Fibroblast of the aortic adventitia (primary cell): Measurements from ENCODE around the gene LMO3. TPM values are rescaled to one million over a fixed set of nuclear protein-coding genes. Genes with fewer than 3 reads are reported as not detected.

Experiments
- DNase-seq: peaks from one replicate; pipeline ENCODE4 v3.0.0-alpha.2; 2010; ENCODE audit warnings: low read depth
- H3K4me3 ChIP-seq: 2 replicates; pipeline ENCODE4 v1.5.1; 2011; ENCODE audit warnings: low read depth, mild to moderate bottlenecking, control low read depth, low read length, moderate library complexity
- CTCF ChIP-seq: IDR thresholded peaks from 2 replicates; pipeline ENCODE4 v1.5.1; 2011; ENCODE audit warnings: mild to moderate bottlenecking, low read length, control low read depth, inconsistent platforms; ENCODE audit not compliant: insufficient read depth
- total RNA-seq: library from RNA; depleted of rRNA; stranded (reverse); fragments of >200 nt; gene quantifications from 2 replicates; pipeline ENCODE4 v1.2.3, GENCODE V29; 2012; ENCODE audit warnings: low replicate concordance

LMO3 gene
- total RNA-seq, 1 donor, result 3.6 TPM

- no peak for TF ChIP-seq CTCF
- DNase-seq, result no peak
- H3K4me3 ChIP-seq, result no peak overlapping the region
Observed at GRCh38 chr12:16588812-16589211, 17.1 kb downstream of the LMO3 start.

GRCh38 chr12:16587514-16587913 is 18.4 kb downstream of the LMO3 start:
- TF ChIP-seq CTCF, result no peak
- no peak for DNase-seq
- H3K4me3 ChIP-seq, result no peak overlapping the region

- DNase-seq, result no peak
- H3K4me3 ChIP-seq, result no peak overlapping the region
- no peak for TF ChIP-seq CTCF
Observed at GRCh38 chr12:16587110-16587453, 18.9 kb downstream of the LMO3 start.

GRCh38 chr12:16586350-16587109 is 19.4 kb downstream of the LMO3 start:
- H3K4me3 ChIP-seq, result no peak overlapping the region
- no peak for TF ChIP-seq CTCF
- DNase-seq, result peak; percentile 97

- TF ChIP-seq CTCF, result no peak
- no peak overlapping the region for H3K4me3 ChIP-seq
- DNase-seq, result no peak
Observed at GRCh38 chr12:16585781-16586180, 20.2 kb downstream of the LMO3 start.

GRCh38 chr12:16583969-16584745 is 21.8 kb downstream of the LMO3 start:
- H3K4me3 ChIP-seq, result no peak overlapping the region
- DNase-seq, result peak; percentile 58
- TF ChIP-seq CTCF, result no peak
